HG02852 (cell line): Measurements from ENCODE around the gene AP2A2.

Experiments
- ATAC-seq: cut with Tn5 transposase; IDR thresholded peaks from one replicate; pipeline ENCODE4 v1.9.1; 2021; ENCODE audit warnings: mild to moderate bottlenecking, moderate library complexity; ENCODE audit not compliant: unreplicated experiment

The AP2A2 gene

GRCh38 chr11:1053121-1053901 lies 127.6 kb downstream of the AP2A2 start:
- ATAC-seq = no peak

- no peak for ATAC-seq
Measured at GRCh38 chr11:1054143-1055108, 128.8 kb downstream of the AP2A2 start.

- no peak for ATAC-seq
Measured at GRCh38 chr11:1055109-1055703, 129.5 kb downstream of the AP2A2 start.

- ATAC-seq = no peak
Measured at GRCh38 chr11:1055990-1056771, 130.5 kb downstream of the AP2A2 start.

- no peak for ATAC-seq
Measured at GRCh38 chr11:1057806-1058205, 132.1 kb downstream of the AP2A2 start.

GRCh38 chr11:1059759-1060158 lies 134.1 kb downstream of the AP2A2 start:
- no peak for ATAC-seq

GRCh38 chr11:1060410-1060809 lies 134.7 kb downstream of the AP2A2 start:
- no peak for ATAC-seq

GRCh38 chr11:1060852-1061616 lies 135.4 kb downstream of the AP2A2 start:
- ATAC-seq = no peak
